Esophagus muscularis mucosa (tissue), 3 donors: ENCODE measurements around the gene TFPI.

Experiments
- POLR2AphosphoS5 ChIP-seq, 2 donors: sonication (generic); formaldehyde crosslinking; IDR thresholded peaks; one replicate each; pipeline ENCODE4 v1.6.1; 2017; ENCODE audit warnings: antibody characterized with exemption in 2 of 2
- TF ChIP-seq, protein P1 (sequence below), 3 experiments: fragments of 200-600 bp in 2 of 3; fragments of 450-650 bp in 1 of 3; sonication (generic) in 2 of 3; IDR thresholded peaks; one replicate each; pipeline ENCODE4 v1.5.1; 2017 to 2019; ENCODE audit warnings: antibody characterized with exemption in 3 of 3, mild to moderate bottlenecking in 2 of 3, moderate library complexity in 1 of 3

DNA sequence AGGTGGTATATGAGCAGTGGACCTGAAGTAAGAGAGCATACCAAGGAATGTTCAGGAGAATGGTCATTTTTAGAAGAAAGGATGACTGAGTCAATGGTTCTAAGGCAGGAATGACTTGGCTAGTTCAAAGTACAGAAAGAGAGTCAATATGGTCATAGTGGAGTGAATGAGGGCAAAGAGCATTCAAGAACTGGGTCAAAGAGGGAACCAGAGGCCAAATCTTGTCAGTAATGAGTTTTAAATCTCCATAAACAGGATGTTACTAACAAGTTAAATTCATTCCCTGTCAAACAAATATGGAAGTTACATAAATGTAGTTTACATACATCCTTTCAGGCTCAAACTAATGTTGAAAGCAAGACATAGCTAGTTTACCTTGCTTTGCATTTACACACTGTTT, 122.3 kb downstream of the TFPI start:
- no peak for TF ChIP-seq POLR2AphosphoS5 (IDR thresholded peaks at IDR 0.05)
- TF ChIP-seq, protein P1, sequence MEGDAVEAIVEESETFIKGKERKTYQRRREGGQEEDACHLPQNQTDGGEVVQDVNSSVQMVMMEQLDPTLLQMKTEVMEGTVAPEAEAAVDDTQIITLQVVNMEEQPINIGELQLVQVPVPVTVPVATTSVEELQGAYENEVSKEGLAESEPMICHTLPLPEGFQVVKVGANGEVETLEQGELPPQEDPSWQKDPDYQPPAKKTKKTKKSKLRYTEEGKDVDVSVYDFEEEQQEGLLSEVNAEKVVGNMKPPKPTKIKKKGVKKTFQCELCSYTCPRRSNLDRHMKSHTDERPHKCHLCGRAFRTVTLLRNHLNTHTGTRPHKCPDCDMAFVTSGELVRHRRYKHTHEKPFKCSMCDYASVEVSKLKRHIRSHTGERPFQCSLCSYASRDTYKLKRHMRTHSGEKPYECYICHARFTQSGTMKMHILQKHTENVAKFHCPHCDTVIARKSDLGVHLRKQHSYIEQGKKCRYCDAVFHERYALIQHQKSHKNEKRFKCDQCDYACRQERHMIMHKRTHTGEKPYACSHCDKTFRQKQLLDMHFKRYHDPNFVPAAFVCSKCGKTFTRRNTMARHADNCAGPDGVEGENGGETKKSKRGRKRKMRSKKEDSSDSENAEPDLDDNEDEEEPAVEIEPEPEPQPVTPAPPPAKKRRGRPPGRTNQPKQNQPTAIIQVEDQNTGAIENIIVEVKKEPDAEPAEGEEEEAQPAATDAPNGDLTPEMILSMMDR (IDR thresholded peaks at IDR 0.05), result no peak
